ENCODE data around the gene SRRM5.

Gene SRRM5

GRCh38 chr19:43636121-43636683, 24.3 kb downstream of the SRRM5 start:
- TF ChIP-seq CTCF (conservative IDR thresholded peaks at IDR 0.05) (no peak), ZFX (IDR thresholded peaks at IDR 0.05) (no peak)
- no peak overlapping the region for H3K27ac ChIP-seq

- no peak overlapping the region for H3K27ac ChIP-seq
- no peak for TF ChIP-seq ZFX (IDR thresholded peaks at IDR 0.05)
- TF ChIP-seq CTCF (conservative IDR thresholded peaks at IDR 0.05): no peak
Observed at GRCh38 chr19:43638214-43638994, 26.5 kb downstream of the SRRM5 start.

- TF ChIP-seq CTCF (conservative IDR thresholded peaks at IDR 0.05) (no peak), ZFX (IDR thresholded peaks at IDR 0.05) (no peak)
- H3K27ac ChIP-seq: peak overlapping the region; percentile 30; the same call in 1 of the 2 replicates
Observed at GRCh38 chr19:43638995-43639518, 27.2 kb downstream of the SRRM5 start.

GRCh38 chr19:43639519-43640423, 27.9 kb downstream of the SRRM5 start, which contains the start of gene CADM4:
TSS of gene CADM4 (minus strand) at chr19:43639850. CDS start at chr19:43639790, 60 bp downstream.
- TF ChIP-seq CTCF (conservative IDR thresholded peaks at IDR 0.05): no peak
- TF ChIP-seq ZFX (IDR thresholded peaks at IDR 0.05): no peak
- H3K27ac ChIP-seq: peak within 1 kb of the TSS; percentile 30; the same call in 1 of the 2 replicates

GRCh38 chr19:43640424-43640757, 28.5 kb downstream of the SRRM5 start:
- TF ChIP-seq CTCF (conservative IDR thresholded peaks at IDR 0.05) (no peak), ZFX (IDR thresholded peaks at IDR 0.05) (no peak)
- H3K27ac ChIP-seq: no peak overlapping the region

- no peak for TF ChIP-seq CTCF (conservative IDR thresholded peaks at IDR 0.05)
- TF ChIP-seq ZFX (IDR thresholded peaks at IDR 0.05): no peak
- no peak overlapping the region for H3K27ac ChIP-seq
Observed at GRCh38 chr19:43641333-43641732, 29.4 kb downstream of the SRRM5 start.

Measured in C4-2B (cell line).